ENCODE measurements around the gene TMEM45A.

DNA sequence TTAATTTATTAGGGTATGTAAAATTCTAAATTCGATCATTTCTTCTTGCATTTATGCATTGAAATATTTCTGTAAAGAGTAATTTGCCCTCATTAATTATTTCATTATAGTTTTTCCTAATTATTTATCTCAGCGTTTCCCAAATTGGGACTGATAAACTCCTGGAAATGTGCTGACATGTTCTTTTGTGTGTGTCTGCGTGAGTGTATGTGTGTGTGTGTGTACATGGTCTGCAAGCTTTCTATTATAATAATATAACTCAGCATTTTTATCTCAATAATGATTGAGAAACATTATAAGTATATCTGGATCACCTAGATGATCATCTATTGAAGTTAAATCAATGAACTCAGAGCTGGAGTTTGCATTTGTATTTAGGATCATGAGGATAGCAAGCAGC, 38.7 kb downstream of the TMEM45A start:
- TF ChIP-seq, protein P1, sequence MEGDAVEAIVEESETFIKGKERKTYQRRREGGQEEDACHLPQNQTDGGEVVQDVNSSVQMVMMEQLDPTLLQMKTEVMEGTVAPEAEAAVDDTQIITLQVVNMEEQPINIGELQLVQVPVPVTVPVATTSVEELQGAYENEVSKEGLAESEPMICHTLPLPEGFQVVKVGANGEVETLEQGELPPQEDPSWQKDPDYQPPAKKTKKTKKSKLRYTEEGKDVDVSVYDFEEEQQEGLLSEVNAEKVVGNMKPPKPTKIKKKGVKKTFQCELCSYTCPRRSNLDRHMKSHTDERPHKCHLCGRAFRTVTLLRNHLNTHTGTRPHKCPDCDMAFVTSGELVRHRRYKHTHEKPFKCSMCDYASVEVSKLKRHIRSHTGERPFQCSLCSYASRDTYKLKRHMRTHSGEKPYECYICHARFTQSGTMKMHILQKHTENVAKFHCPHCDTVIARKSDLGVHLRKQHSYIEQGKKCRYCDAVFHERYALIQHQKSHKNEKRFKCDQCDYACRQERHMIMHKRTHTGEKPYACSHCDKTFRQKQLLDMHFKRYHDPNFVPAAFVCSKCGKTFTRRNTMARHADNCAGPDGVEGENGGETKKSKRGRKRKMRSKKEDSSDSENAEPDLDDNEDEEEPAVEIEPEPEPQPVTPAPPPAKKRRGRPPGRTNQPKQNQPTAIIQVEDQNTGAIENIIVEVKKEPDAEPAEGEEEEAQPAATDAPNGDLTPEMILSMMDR (IDR thresholded peaks at IDR 0.05) = no peak
- TF ChIP-seq POLR2A (IDR thresholded peaks at IDR 0.05) = no peak

Data from heart left ventricle (tissue), 13 donors.